Measurements from ENCODE around the gene LINGO4. TPM values are rescaled to one million over a fixed set of nuclear protein-coding genes. Genes with fewer than 3 reads are reported as not detected.

The LINGO4 gene
- total RNA-seq, 1 experiment from 2014 or later: not detected

DNA sequence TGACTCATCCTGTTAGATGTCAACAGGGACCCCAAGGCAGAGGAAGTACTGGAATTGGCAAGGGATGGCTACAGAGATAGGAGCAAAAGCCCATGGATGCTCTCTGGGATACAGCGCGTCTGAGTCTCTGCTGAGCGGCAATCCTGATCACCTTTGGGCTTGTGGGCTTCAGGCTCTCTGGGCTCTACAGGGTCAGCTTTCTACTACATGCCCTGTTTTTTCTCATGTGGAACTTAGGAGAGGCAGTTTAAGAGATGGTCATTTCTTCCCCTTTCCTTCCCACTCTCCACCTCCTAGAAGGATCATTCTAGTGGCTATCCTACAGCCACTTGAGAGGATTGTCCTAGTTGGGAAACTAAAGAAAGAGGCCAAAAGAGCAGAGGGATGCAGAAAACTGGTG, 1.3 kb downstream of the LINGO4 start:
- CTCF ChIA-PET: no interaction called here
- POLR2A ChIA-PET: no interaction called here
- peaks cover 9% of the 10 kb centered on the region for H3K27me3 Mint-ChIP-seq (ENCODE audit: insufficient read depth, unreplicated experiment)

DNA sequence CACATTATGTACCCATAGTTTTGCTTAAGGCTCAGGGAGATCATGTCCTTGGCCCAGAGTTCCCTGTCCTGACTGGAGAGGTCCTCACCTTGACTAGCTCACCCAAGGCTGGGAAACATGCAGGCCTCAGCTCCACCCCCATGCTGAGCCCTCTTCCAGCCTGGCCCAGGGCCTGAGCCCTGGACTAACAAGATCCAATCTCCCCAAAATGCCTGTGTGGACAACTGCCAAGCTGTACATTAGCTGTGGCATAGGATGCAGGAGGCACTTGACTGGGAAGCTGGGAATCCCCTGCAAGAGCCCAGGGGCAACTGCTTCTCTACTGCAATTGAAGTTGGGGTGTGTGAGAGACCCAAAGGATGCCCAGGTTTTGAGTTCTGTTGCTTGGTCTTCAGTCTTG, 2.1 kb downstream of the LINGO4 start:
- Mint-ChIP-seq H3K27ac (ENCODE audit: unreplicated experiment) (no peak overlapping the region), H3K36me3 (ENCODE audit: insufficient read depth, unreplicated experiment) (no peaks in the 10 kb centered on the region), H3K4me3 (ENCODE audit: unreplicated experiment) (no peak overlapping the region), H3K9me3 (ENCODE audit: unreplicated experiment) (no peaks in the 10 kb centered on the region), H3K4me1 (ENCODE audit: low read depth, unreplicated experiment) (no peaks in the 10 kb centered on the region), H3K27me3 (ENCODE audit: insufficient read depth, unreplicated experiment) (peaks cover 9% of the 10 kb centered on the region)
- H3K4me3 ChIP-seq (ENCODE audit: low read depth, low read length): no peak overlapping the region
- H3K27me3 ChIP-seq (replicated peaks; ENCODE audit: control insufficient read depth, insufficient read depth, low read length): no peaks in the 10 kb centered on the region; the same call in 1 of the 2 replicates
- no TSS peak for BruUV-seq (replicated peaks)
- no peaks in the 10 kb centered on the region for H3K9me3 ChIP-seq
- intact Hi-C loops (cut with micrococcal nuclease; ENCODE audit: unreplicated experiment): loop anchor here (5.0 kb wide), 1 partner anchor 49 kb away; the partner anchor contains the start of gene THEM5
- POLR2A ChIA-PET: no interaction called here
- no peak for DNase-seq
- CTCF ChIA-PET: no interaction called here
- no peaks in the 10 kb centered on the region for H3K4me1 ChIP-seq
- H3K36me3 ChIP-seq (ENCODE audit: control insufficient read depth, insufficient read depth, low read length): no peaks in the 10 kb centered on the region
- TF ChIP-seq, protein P1, sequence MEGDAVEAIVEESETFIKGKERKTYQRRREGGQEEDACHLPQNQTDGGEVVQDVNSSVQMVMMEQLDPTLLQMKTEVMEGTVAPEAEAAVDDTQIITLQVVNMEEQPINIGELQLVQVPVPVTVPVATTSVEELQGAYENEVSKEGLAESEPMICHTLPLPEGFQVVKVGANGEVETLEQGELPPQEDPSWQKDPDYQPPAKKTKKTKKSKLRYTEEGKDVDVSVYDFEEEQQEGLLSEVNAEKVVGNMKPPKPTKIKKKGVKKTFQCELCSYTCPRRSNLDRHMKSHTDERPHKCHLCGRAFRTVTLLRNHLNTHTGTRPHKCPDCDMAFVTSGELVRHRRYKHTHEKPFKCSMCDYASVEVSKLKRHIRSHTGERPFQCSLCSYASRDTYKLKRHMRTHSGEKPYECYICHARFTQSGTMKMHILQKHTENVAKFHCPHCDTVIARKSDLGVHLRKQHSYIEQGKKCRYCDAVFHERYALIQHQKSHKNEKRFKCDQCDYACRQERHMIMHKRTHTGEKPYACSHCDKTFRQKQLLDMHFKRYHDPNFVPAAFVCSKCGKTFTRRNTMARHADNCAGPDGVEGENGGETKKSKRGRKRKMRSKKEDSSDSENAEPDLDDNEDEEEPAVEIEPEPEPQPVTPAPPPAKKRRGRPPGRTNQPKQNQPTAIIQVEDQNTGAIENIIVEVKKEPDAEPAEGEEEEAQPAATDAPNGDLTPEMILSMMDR (IDR thresholded peaks at IDR 0.05; ENCODE audit: insufficient read depth in 1 of 2, low read depth in 1 of 2, low read length in 1 of 2, severe bottlenecking in 1 of 2, unreplicated experiment in 1 of 2): no peak

More for the DNA sequence above, 1.3 kb downstream of the LINGO4 start:
- Histone ChIP-seq H3K9me3 (no peaks in the 10 kb centered on the region), H3K4me3 (ENCODE audit: low read depth, low read length) (no peak overlapping the region), H3K27me3 (replicated peaks; ENCODE audit: control insufficient read depth, insufficient read depth, low read length) (no peaks in the 10 kb centered on the region; the same call in 1 of the 2 replicates), H3K36me3 (ENCODE audit: control insufficient read depth, insufficient read depth, low read length) (no peaks in the 10 kb centered on the region), H3K4me1 (no peaks in the 10 kb centered on the region)
- BruUV-seq (replicated peaks): no TSS peak
- DNase-seq: no peak
- no peaks in the 10 kb centered on the region for H3K9me3 Mint-ChIP-seq (ENCODE audit: unreplicated experiment)
- TF ChIP-seq, protein P1 (IDR thresholded peaks at IDR 0.05; ENCODE audit: insufficient read depth in 1 of 2, low read depth in 1 of 2, low read length in 1 of 2, severe bottlenecking in 1 of 2, unreplicated experiment in 1 of 2): no peak
- intact Hi-C loops (cut with micrococcal nuclease; ENCODE audit: unreplicated experiment): loop anchor here (5.0 kb wide), 1 partner anchor 48 kb away; the partner anchor contains the start of gene THEM5
- H3K4me1 Mint-ChIP-seq (ENCODE audit: low read depth, unreplicated experiment): no peaks in the 10 kb centered on the region
- H3K36me3 Mint-ChIP-seq (ENCODE audit: insufficient read depth, unreplicated experiment): no peaks in the 10 kb centered on the region
- H3K27ac Mint-ChIP-seq (ENCODE audit: unreplicated experiment): no peak overlapping the region
- H3K4me3 Mint-ChIP-seq (ENCODE audit: unreplicated experiment): no peak overlapping the region

DNA sequence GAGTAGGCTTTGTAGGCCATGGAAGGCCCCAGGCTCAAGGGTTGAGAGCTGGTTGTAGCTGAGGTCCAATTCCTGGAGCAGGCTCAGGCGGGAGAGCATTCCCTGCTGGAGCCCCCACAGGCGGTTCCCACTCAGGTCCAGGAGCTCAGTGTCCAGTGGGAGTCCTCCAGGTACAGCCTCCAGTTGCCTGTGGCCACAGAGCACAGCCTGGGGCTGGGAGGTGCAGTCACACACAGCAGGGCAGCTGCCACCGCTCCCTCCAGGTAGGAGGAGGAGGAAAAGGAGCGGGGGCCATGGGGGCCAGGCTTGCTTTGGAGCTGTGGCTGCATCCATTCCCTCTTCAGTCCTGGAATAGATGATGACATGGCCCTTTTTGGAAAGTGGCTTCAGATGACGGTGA, 2.8 kb downstream of the LINGO4 start:
- Histone ChIP-seq H3K4me1 (no peaks in the 10 kb centered on the region), H3K27me3 (replicated peaks; ENCODE audit: control insufficient read depth, insufficient read depth, low read length) (no peaks in the 10 kb centered on the region; the same call in 1 of the 2 replicates), H3K36me3 (ENCODE audit: control insufficient read depth, insufficient read depth, low read length) (no peaks in the 10 kb centered on the region), H3K9me3 (no peaks in the 10 kb centered on the region), H3K4me3 (ENCODE audit: low read depth, low read length) (no peak overlapping the region)
- TF ChIP-seq, protein P1 (IDR thresholded peaks at IDR 0.05; ENCODE audit: insufficient read depth in 1 of 2, low read depth in 1 of 2, low read length in 1 of 2, severe bottlenecking in 1 of 2, unreplicated experiment in 1 of 2): no peak
- intact Hi-C loops (cut with micrococcal nuclease; ENCODE audit: unreplicated experiment): loop anchor here (5.0 kb wide), 1 partner anchor 50 kb away; the partner anchor contains the start of gene THEM5
- BruUV-seq (replicated peaks): no TSS peak
- H3K4me3 Mint-ChIP-seq (ENCODE audit: unreplicated experiment): no peak overlapping the region
- CTCF ChIA-PET: interaction anchor here (0.7 kb wide), 1 partner anchor 302 kb away, joined by 3 read pairs; no protein-coding TSS in a partner anchor
- H3K27me3 Mint-ChIP-seq (ENCODE audit: insufficient read depth, unreplicated experiment): peaks cover 5% of the 10 kb centered on the region
- POLR2A ChIA-PET: no interaction called here
- no peak for DNase-seq
- H3K4me1 Mint-ChIP-seq (ENCODE audit: low read depth, unreplicated experiment): no peaks in the 10 kb centered on the region
- H3K27ac Mint-ChIP-seq (ENCODE audit: unreplicated experiment): no peak overlapping the region
- no peaks in the 10 kb centered on the region for H3K9me3 Mint-ChIP-seq (ENCODE audit: unreplicated experiment)
- no peaks in the 10 kb centered on the region for H3K36me3 Mint-ChIP-seq (ENCODE audit: insufficient read depth, unreplicated experiment)
